ENCODE measurements around the gene QDPR. TPM values are rescaled to one million over a fixed set of nuclear protein-coding genes. Genes with fewer than 3 reads are reported as not detected.
"Not testable (repeated sequence)": the region's sequence is repeated elsewhere in the genome, so short reads cannot be mapped to it uniquely, and the experiment has no call there.

QDPR gene
- total and polyA plus RNA-seq, 3 experiments from 2014 or later = 36.1 to 54.9 (median 50.9) TPM

GRCh38 chr4:17537060-17537459 is 25.2 kb upstream of the QDPR start:
- H3K27me3 ChIP-seq (ENCODE audit: insufficient read depth, low read length, poor library complexity, severe bottlenecking); H3K4me1 Mint-ChIP-seq; H3K36me3 ChIP-seq (ENCODE audit: insufficient read depth, low read length); H3K36me3 Mint-ChIP-seq; H3K4me3 Mint-ChIP-seq; POLR2A ChIA-PET; H3K27ac Mint-ChIP-seq; H3K4me3 ChIP-seq (ENCODE audit: low read length); H3K27ac ChIP-seq (ENCODE audit: low read depth, low read length); H3K4me1 ChIP-seq (ENCODE audit: insufficient read depth, low read length); H3K9me3 Mint-ChIP-seq; H3K9me3 ChIP-seq (ENCODE audit: low read length); DNase-seq: not testable (repeated sequence)
- peaks cover 4 to 15% of the 10 kb centered on the region in 2 donors for H3K27me3 Mint-ChIP-seq
- CTCF ChIA-PET = interaction anchor here (1.8 to 1.9 kb wide), 2 partner anchors 12 to 100 kb away, joined by 4 to 8 read pairs; no protein-coding TSS in a partner anchor

- no peak overlapping the region for H3K27ac ChIP-seq (ENCODE audit: low read depth, low read length)
- no peak overlapping the region for H3K27ac Mint-ChIP-seq
- no peaks in the 10 kb centered on the region for H3K36me3 ChIP-seq (ENCODE audit: insufficient read depth, low read length)
- CTCF ChIA-PET = interaction anchor here (1.9 kb wide), 2 partner anchors 12 to 101 kb away, joined by 4 to 10 read pairs; no protein-coding TSS in a partner anchor
- DNase-seq = no peak
- H3K9me3 Mint-ChIP-seq = no peaks in the 10 kb centered on the region
- no peaks in the 10 kb centered on the region for H3K27me3 ChIP-seq (ENCODE audit: insufficient read depth, low read length, poor library complexity, severe bottlenecking)
- H3K36me3 Mint-ChIP-seq = no peaks in the 10 kb centered on the region
- POLR2A ChIA-PET = no interaction called here
- no peak overlapping the region for H3K4me3 ChIP-seq (ENCODE audit: low read length)
- no peak overlapping the region for H3K4me3 Mint-ChIP-seq
- peaks cover 8 to 14% of the 10 kb centered on the region in 2 donors for H3K27me3 Mint-ChIP-seq
- H3K4me1 Mint-ChIP-seq = peaks cover 1 to 7% (median 4%) of the 10 kb centered on the region in 3 donors
- no peaks in the 10 kb centered on the region for H3K9me3 ChIP-seq (ENCODE audit: low read length)
- no peaks in the 10 kb centered on the region for H3K4me1 ChIP-seq (ENCODE audit: insufficient read depth, low read length)
Observed at GRCh38 chr4:17535906-17536305, 24.0 kb upstream of the QDPR start.

- Histone ChIP-seq H3K9me3 (ENCODE audit: low read length) (no peaks in the 10 kb centered on the region), H3K27me3 (ENCODE audit: insufficient read depth, low read length, poor library complexity, severe bottlenecking) (no peaks in the 10 kb centered on the region), H3K4me1 (ENCODE audit: insufficient read depth, low read length) (no peaks in the 10 kb centered on the region), H3K4me3 (ENCODE audit: low read length) (no peak overlapping the region), H3K36me3 (ENCODE audit: insufficient read depth, low read length) (no peaks in the 10 kb centered on the region), H3K27ac (ENCODE audit: low read depth, low read length) (no peak overlapping the region)
- Mint-ChIP-seq H3K27ac (no peak overlapping the region), H3K27me3 (peaks cover 8 to 12% of the 10 kb centered on the region in 2 donors), H3K4me1 (peaks cover 1 to 7% (median 4%) of the 10 kb centered on the region in 3 donors), H3K9me3 (no peaks in the 10 kb centered on the region), H3K36me3 (no peaks in the 10 kb centered on the region), H3K4me3 (no peak overlapping the region)
- no peak for DNase-seq
- CTCF ChIA-PET = interaction anchor here (1.9 kb wide), 2 partner anchors 13 to 101 kb away, joined by 4 to 10 read pairs; no protein-coding TSS in a partner anchor
- POLR2A ChIA-PET = interaction anchor here (0.7 kb wide), 1 partner anchor 61 kb away, joined by 3 read pairs; no protein-coding TSS in a partner anchor
Observed at GRCh38 chr4:17535242-17535641, 23.4 kb upstream of the QDPR start.

DNA sequence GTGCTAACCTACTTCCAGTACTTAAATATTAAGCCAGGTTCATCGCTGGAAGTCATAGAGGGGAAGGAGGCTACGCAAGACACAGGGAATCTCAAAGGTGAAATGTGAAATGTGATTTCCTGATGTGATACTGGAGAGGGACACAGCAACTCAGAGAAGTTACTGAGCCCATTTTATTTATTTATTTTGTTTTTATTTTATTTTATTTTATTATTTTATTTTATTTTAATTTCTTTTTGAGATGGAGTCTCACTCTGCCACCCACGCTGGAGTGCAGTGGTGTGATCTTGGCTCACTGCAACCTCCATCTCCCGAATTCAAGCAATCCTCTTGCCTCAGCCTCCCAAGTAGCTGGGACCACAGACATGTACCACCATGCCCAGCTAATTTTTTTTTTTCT is 22.8 kb upstream of the QDPR start:
- no peak overlapping the region for H3K27ac Mint-ChIP-seq
- ChIA-PET CTCF (interaction anchor here (1.9 kb wide), 1 partner anchor 14 kb away, joined by 10 read pairs; no protein-coding TSS in a partner anchor), POLR2A (interaction anchor here (0.7 kb wide), 1 partner anchor 62 kb away, joined by 3 read pairs; no protein-coding TSS in a partner anchor)
- no peaks in the 10 kb centered on the region for H3K36me3 Mint-ChIP-seq
- Histone ChIP-seq H3K4me3 (ENCODE audit: low read length) (no peak overlapping the region), H3K9me3 (ENCODE audit: low read length) (no peaks in the 10 kb centered on the region), H3K27me3 (ENCODE audit: insufficient read depth, low read length, poor library complexity, severe bottlenecking) (no peaks in the 10 kb centered on the region), H3K36me3 (ENCODE audit: insufficient read depth, low read length) (no peaks in the 10 kb centered on the region), H3K4me1 (ENCODE audit: insufficient read depth, low read length) (no peaks in the 10 kb centered on the region), H3K27ac (ENCODE audit: low read depth, low read length) (no peak overlapping the region)
- H3K27me3 Mint-ChIP-seq = peaks cover 6 to 9% of the 10 kb centered on the region in 2 donors
- H3K4me1 Mint-ChIP-seq = peaks cover 1 to 7% (median 4%) of the 10 kb centered on the region in 3 donors
- no peak for DNase-seq
- H3K4me3 Mint-ChIP-seq = no peak overlapping the region
- no peaks in the 10 kb centered on the region for H3K9me3 Mint-ChIP-seq

DNA sequence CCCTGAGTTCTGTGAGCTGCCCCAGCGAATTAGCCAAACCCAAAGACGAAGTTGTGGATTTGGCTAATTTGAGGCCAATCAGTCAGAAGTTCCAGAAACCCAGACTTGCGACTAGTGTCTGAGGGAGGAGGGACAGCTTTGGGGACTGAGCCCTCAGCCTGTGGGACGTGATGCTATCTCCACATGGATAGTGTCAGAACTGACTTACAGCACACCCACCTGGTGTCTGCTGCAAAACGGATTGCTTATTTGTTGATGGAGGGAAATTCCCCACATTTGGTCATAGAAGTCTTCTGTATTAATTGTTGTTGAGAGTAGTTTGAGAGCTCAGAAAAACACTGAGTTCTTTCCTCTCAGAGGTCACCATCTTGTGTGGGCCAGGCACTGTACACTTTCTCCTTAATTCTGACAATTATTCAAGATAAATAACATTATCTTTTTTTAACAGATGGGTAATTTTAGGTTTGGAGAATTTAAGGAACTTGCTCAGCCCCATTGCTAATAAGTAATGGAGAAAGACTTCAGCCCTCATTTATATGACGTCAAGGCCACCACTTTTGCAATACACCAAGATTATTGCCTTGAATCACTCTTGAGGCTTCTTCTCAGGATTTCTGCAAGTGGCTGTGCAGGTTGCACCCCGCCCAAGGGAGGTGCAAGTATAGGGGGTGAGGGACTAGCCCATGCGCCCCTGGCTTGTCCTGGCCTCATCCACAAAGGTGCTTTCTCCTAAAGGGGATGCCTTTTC is 19.8 kb upstream of the QDPR start:
- H3K27ac ChIP-seq (ENCODE audit: low read depth, low read length) = no peak overlapping the region
- H3K4me1 ChIP-seq (ENCODE audit: insufficient read depth, low read length) = no peaks in the 10 kb centered on the region
- H3K9me3 Mint-ChIP-seq = peaks cover 0 to 2% (median 0%) of the 10 kb centered on the region in 5 donors
- CTCF ChIA-PET = interaction anchor here (1.0 kb wide), 1 partner anchor 9 kb away, joined by 3 read pairs; no protein-coding TSS in a partner anchor
- POLR2A ChIA-PET = no interaction called here
- H3K4me1 Mint-ChIP-seq = peaks cover 1 to 7% (median 4%) of the 10 kb centered on the region in 3 donors
- H3K27me3 Mint-ChIP-seq = peaks cover 19 to 33% of the 10 kb centered on the region in 2 donors
- H3K27ac Mint-ChIP-seq = no peak overlapping the region
- no peaks in the 10 kb centered on the region for H3K9me3 ChIP-seq (ENCODE audit: low read length)
- no peaks in the 10 kb centered on the region for H3K36me3 Mint-ChIP-seq
- H3K36me3 ChIP-seq (ENCODE audit: insufficient read depth, low read length) = no peaks in the 10 kb centered on the region
- H3K4me3 Mint-ChIP-seq = no peak overlapping the region
- H3K27me3 ChIP-seq (ENCODE audit: insufficient read depth, low read length, poor library complexity, severe bottlenecking) = peaks cover 3% of the 10 kb centered on the region
- no peak overlapping the region for H3K4me3 ChIP-seq (ENCODE audit: low read length)
- no peak for DNase-seq

- H3K36me3 ChIP-seq (ENCODE audit: insufficient read depth, low read length) = no peaks in the 10 kb centered on the region
- CTCF ChIA-PET = interaction anchor here (1.5 kb wide), 1 partner anchor 20 kb away, joined by 5 read pairs; no protein-coding TSS in a partner anchor
- Mint-ChIP-seq H3K4me1 (no peaks in the 10 kb centered on the region), H3K36me3 (no peaks in the 10 kb centered on the region), H3K27me3 (peaks cover 27 to 41% of the 10 kb centered on the region in 2 donors), H3K9me3 (peaks cover 0 to 2% (median 0%) of the 10 kb centered on the region in 5 donors), H3K4me3 (peak overlapping the region in 1 of 7 donors; percentile 23), H3K27ac (no peak overlapping the region)
- H3K27ac ChIP-seq (ENCODE audit: low read depth, low read length) = no peak overlapping the region
- POLR2A ChIA-PET = no interaction called here
- no peaks in the 10 kb centered on the region for H3K4me1 ChIP-seq (ENCODE audit: insufficient read depth, low read length)
- no peaks in the 10 kb centered on the region for H3K9me3 ChIP-seq (ENCODE audit: low read length)
- no peak for DNase-seq
- H3K4me3 ChIP-seq (ENCODE audit: low read length) = no peak overlapping the region
- peaks cover 3% of the 10 kb centered on the region for H3K27me3 ChIP-seq (ENCODE audit: insufficient read depth, low read length, poor library complexity, severe bottlenecking)
Observed at GRCh38 chr4:17528551-17529165, 16.8 kb upstream of the QDPR start.

DNA sequence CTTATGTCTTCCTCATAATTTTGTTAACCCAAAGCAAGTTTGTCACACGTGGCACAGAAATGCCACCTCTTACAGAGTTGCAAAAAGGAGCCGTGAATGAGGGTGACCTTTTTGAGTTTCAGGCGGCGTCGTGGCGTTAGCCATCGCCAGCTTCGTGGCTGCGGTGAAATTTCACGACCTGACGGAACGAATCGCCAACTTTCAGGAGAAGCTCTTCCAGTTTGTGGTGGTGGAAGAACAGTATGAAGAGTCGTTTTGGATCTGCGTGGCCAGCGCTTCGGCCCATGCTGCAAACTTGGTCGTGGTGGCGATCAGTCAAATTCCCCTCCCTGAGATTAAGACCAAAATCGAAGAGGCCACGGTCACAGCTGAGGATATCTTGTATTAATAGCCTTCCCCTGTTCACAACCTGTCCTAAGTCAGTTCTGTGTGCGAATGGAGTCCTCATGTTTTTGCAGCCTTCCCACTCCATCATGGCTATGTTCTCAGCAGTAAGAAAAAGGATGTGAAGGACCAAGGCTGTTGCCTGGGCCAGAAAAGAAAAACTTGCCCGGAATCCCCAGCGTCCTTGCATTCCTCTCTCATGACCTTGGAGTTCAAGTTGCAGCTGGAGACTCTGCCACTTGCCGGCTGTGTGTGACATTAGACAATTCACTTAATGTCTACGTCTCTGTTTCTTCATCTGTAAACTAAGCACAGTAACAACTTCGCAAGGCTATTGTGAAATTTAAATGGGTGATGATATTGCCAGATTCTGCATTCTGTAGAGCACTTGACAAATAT is 15.0 kb upstream of the QDPR start:
- Mint-ChIP-seq H3K36me3 (no peaks in the 10 kb centered on the region), H3K27ac (peak overlapping the region in 1 of 8 donors; percentile 37), H3K27me3 (peaks cover 31 to 46% of the 10 kb centered on the region in 2 donors), H3K4me3 (no peak overlapping the region), H3K9me3 (peaks cover 0 to 2% (median 0%) of the 10 kb centered on the region in 5 donors), H3K4me1 (no peaks in the 10 kb centered on the region)
- Histone ChIP-seq H3K4me1 (ENCODE audit: insufficient read depth, low read length) (no peaks in the 10 kb centered on the region), H3K4me3 (ENCODE audit: low read length) (no peak overlapping the region), H3K27ac (ENCODE audit: low read depth, low read length) (no peak overlapping the region), H3K9me3 (ENCODE audit: low read length) (no peaks in the 10 kb centered on the region), H3K36me3 (ENCODE audit: insufficient read depth, low read length) (no peaks in the 10 kb centered on the region), H3K27me3 (ENCODE audit: insufficient read depth, low read length, poor library complexity, severe bottlenecking) (peaks cover 3% of the 10 kb centered on the region)
- no peak for DNase-seq
- ChIA-PET POLR2A (no interaction called here), CTCF (no interaction called here)
